Left ventricle myocardium inferior (tissue), 1 donor: ENCODE data around the gene RNF13. TPM values are rescaled to one million over a fixed set of nuclear protein-coding genes. Genes with fewer than 3 reads are reported as not detected.
"Not testable (repeated sequence)": the region's sequence is repeated elsewhere in the genome, so short reads cannot be mapped to it uniquely, and the experiment has no call there.

Source experiments
- DNase-seq: peaks from one replicate; pipeline ENCODE4 v3.0.0-alpha.2; 2020
- H3K27ac ChIP-seq: fragments of 200-600 bp; replicated peaks from 2 replicates; pipeline ENCODE4 v1.8.0; 2021
- H3K27me3 ChIP-seq: fragments of 200-600 bp; 2 replicates; pipeline ENCODE4 v1.8.0; 2021; ENCODE audit warnings: low read depth
- H3K36me3 ChIP-seq: fragments of 200-600 bp; 2 replicates; pipeline ENCODE4 v1.8.0; 2021
- H3K4me1 ChIP-seq: fragments of 200-600 bp; 2 replicates; pipeline ENCODE4 v1.8.0; 2021
- H3K4me3 ChIP-seq: fragments of 200-600 bp; 2 replicates; pipeline ENCODE4 v1.8.0; 2021; ENCODE audit warnings: mild to moderate bottlenecking, moderate library complexity
- H3K9me3 ChIP-seq: fragments of 200-600 bp; replicated peaks from 2 replicates; pipeline ENCODE4 v1.8.0; 2021
- intact Hi-C: fragments of 100-400 bp; cut with micrococcal nuclease; formaldehyde crosslinking; loops from one replicate; pipeline ENCODE4 v1.11.0; 2022
- total RNA-seq: library from RNA; stranded (reverse); fragmentation: NEBNext Ultra II Directional; extraction: Animal tissue kit (Norgen Biotek cat#: 25700); gene quantifications from one replicate; pipeline ENCODE4 v1.2.1, GENCODE V29; 2021
- TF ChIP-seq, protein P1 (sequence below): fragments of 200-600 bp; IDR thresholded peaks from 2 replicates; pipeline ENCODE4 v1.8.0; 2021; ENCODE audit warnings: antibody characterized with exemption, mild to moderate bottlenecking, borderline replicate concordance
- donor health status: DM: no; HTN: yes; CAD: no; lungs with severe emphysema.

The RNF13 gene
- total RNA-seq, 1 donor from 2014 or later, result 47.7 TPM

GRCh38 chr3:149816311-149816710 is 3.3 kb downstream of the RNF13 start:
- intact Hi-C loops, result no loop called here
- no peak for DNase-seq
- TF ChIP-seq, protein P1, sequence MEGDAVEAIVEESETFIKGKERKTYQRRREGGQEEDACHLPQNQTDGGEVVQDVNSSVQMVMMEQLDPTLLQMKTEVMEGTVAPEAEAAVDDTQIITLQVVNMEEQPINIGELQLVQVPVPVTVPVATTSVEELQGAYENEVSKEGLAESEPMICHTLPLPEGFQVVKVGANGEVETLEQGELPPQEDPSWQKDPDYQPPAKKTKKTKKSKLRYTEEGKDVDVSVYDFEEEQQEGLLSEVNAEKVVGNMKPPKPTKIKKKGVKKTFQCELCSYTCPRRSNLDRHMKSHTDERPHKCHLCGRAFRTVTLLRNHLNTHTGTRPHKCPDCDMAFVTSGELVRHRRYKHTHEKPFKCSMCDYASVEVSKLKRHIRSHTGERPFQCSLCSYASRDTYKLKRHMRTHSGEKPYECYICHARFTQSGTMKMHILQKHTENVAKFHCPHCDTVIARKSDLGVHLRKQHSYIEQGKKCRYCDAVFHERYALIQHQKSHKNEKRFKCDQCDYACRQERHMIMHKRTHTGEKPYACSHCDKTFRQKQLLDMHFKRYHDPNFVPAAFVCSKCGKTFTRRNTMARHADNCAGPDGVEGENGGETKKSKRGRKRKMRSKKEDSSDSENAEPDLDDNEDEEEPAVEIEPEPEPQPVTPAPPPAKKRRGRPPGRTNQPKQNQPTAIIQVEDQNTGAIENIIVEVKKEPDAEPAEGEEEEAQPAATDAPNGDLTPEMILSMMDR, result no peak
- no peaks in the 10 kb centered on the region for H3K36me3 ChIP-seq
- H3K4me3 ChIP-seq, result peak overlapping the region; percentile 88
- H3K9me3 ChIP-seq, result no peaks in the 10 kb centered on the region
- peak overlapping the region; percentile 42 for H3K27ac ChIP-seq
- H3K27me3 ChIP-seq, result no peaks in the 10 kb centered on the region
- H3K4me1 ChIP-seq, result peaks cover 59% of the 10 kb centered on the region

- Histone ChIP-seq H3K4me1 (peaks cover 57% of the 10 kb centered on the region), H3K27ac (peak overlapping the region; percentile 42), H3K27me3 (no peaks in the 10 kb centered on the region), H3K4me3 (no peak overlapping the region), H3K36me3 (no peaks in the 10 kb centered on the region), H3K9me3 (peaks cover 4% of the 10 kb centered on the region)
- TF ChIP-seq, protein P1, result no peak
- no peak for DNase-seq
- intact Hi-C loops, result no loop called here
Observed at GRCh38 chr3:149816986-149817385, 4.0 kb downstream of the RNF13 start.

DNA sequence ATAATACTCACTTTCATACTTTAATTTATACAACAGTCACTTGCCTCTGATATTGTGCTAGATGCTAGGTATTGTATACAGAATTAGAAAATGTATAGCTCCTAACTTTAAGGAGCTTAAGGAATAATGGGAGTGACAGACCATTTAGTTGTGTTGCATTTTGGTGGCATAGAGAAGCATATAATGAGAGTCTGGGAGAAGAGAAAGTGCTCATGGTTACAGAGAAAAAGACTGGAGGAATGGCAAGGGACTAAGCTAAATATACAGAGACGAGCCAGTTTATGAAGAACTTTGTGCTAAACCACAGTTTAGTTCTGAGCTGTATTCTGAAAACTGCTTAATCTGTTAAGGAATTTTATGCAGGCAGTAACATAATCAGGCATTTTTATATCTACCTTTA is 6.4 kb downstream of the RNF13 start:
- TF ChIP-seq, protein P1, result no peak
- Histone ChIP-seq H3K9me3 (peaks cover 13% of the 10 kb centered on the region), H3K27ac (no peak overlapping the region), H3K4me1 (peaks cover 34% of the 10 kb centered on the region), H3K4me3 (no peak overlapping the region), H3K27me3 (no peaks in the 10 kb centered on the region), H3K36me3 (no peaks in the 10 kb centered on the region)
- no peak for DNase-seq
- intact Hi-C loops, result no loop called here

GRCh38 chr3:149820183-149820582 is 7.2 kb downstream of the RNF13 start:
- no peaks in the 10 kb centered on the region for H3K27me3 ChIP-seq
- intact Hi-C loops, result no loop called here
- TF ChIP-seq, protein P1, result no peak
- no peaks in the 10 kb centered on the region for H3K36me3 ChIP-seq
- peaks cover 13% of the 10 kb centered on the region for H3K9me3 ChIP-seq
- no peak overlapping the region for H3K27ac ChIP-seq
- no peak overlapping the region for H3K4me3 ChIP-seq
- DNase-seq, result no peak
- H3K4me1 ChIP-seq, result peaks cover 26% of the 10 kb centered on the region

- no peaks in the 10 kb centered on the region for H3K36me3 ChIP-seq
- no peak overlapping the region for H3K27ac ChIP-seq
- H3K4me3 ChIP-seq, result no peak overlapping the region
- H3K27me3 ChIP-seq, result no peaks in the 10 kb centered on the region
- no peak for DNase-seq
- H3K4me1 ChIP-seq, result peaks cover 28% of the 10 kb centered on the region
- TF ChIP-seq, protein P1, result no peak
- intact Hi-C loops, result no loop called here
- peaks cover 22% of the 10 kb centered on the region for H3K9me3 ChIP-seq
Observed at GRCh38 chr3:149826636-149827035, 13.6 kb downstream of the RNF13 start.

DNA sequence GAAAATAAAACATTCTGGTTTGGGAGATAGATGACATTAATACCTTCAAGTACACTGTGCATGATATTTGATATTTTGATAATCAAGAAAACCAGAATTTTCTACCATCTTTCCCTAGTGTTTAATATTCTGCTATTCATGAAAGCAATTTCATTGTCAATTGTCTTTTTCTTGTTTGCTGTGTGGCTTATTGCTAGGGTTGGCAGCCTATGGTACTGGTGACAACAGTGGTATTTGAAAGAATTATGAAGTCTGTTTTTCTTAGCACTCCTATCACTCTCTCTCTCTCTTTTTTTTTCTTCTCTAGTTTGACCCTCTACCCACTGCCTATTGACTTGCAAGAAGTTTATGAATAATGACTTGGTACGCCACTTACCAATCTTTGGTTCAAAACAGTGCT is 15.4 kb downstream of the RNF13 start:
- DNase-seq, result no peak
- Histone ChIP-seq H3K27ac (no peak overlapping the region), H3K4me3 (no peak overlapping the region), H3K4me1 (peaks cover 28% of the 10 kb centered on the region), H3K36me3 (peaks cover 5% of the 10 kb centered on the region), H3K9me3 (peaks cover 34% of the 10 kb centered on the region), H3K27me3 (no peaks in the 10 kb centered on the region)
- intact Hi-C loops, result no loop called here
- TF ChIP-seq, protein P1, result no peak

DNA sequence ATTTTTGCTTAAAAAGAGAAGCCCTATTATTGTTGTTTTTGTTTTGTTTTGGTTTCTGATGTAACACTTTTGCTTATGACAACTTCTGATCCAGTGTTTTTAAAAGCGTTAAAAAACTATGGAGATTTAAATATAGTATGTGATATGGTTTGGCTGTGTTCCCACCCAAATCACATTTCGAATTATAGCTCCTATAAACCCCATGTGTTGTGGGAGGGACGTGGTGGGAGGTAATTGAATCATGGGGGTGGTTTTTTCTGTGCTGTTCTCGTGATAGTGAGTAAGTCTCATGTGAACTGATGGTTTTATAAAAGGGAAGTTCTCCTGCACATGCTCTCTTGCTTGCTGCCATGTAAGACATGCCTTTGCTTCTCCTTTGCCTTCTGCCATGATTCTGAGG is 16.6 kb downstream of the RNF13 start:
- Histone ChIP-seq H3K4me1 (peaks cover 28% of the 10 kb centered on the region), H3K9me3 (peaks cover 39% of the 10 kb centered on the region)
- intact Hi-C loops, H3K27me3 ChIP-seq, H3K27ac ChIP-seq, DNase-seq, H3K4me3 ChIP-seq, H3K36me3 ChIP-seq: not testable (repeated sequence)
